ENCODE measurements around the gene CAMK1G. TPM values are rescaled to one million over a fixed set of nuclear protein-coding genes. Genes with fewer than 3 reads are reported as not detected.

Gene CAMK1G
- total and polyA plus RNA-seq, 9 of the 15 experiments (the other 6 are each of a cell fraction or from before 2014, with no cell fraction given): not detected

GRCh38 chr1:209609791-209610630 lies 26.5 kb downstream of the CAMK1G start (continued):
- no peak for TF ChIP-seq THRB (CRISPR knock-in tag; conservative IDR thresholded peaks at IDR 0.05)
- TF ChIP-seq ID3 (CRISPR knock-in tag; IDR thresholded peaks at IDR 0.05): no peak
- no peak for TF ChIP-seq ID3 (tag; IDR thresholded peaks at IDR 0.05)

GRCh38 chr1:209610631-209610905 lies 27.1 kb downstream of the CAMK1G start:
- Histone ChIP-seq H3K4me2 (ENCODE audit: insufficient read depth, low read length) (no peak overlapping the region), H2AFZ (ENCODE audit: low read depth, low read length) (no peak overlapping the region), H3K27ac (ENCODE audit: extremely low read depth, low read depth, low read length) (no peak overlapping the region), H3K27me3 (ENCODE audit: control insufficient read depth in 2 of 2, insufficient read depth in 2 of 2, low read length in 2 of 2) (peaks cover 17 to 77% of the 10 kb centered on the region in 2 experiments; a peak in 4 of 5 replicates), H3K4me3 (no peak overlapping the region), H3K36me3 (ENCODE audit: control insufficient read depth, insufficient read depth, low read length) (no peaks in the 10 kb centered on the region), H3K9me3 (replicated peaks; ENCODE audit: control insufficient read depth, insufficient read depth, low read depth, low read length) (no peaks in the 10 kb centered on the region), H4K20me1 (replicated peaks; ENCODE audit: control insufficient read depth, insufficient read depth, low read length) (no peaks in the 10 kb centered on the region; the same call in 1 of the 2 replicates), H3K9me1 (ENCODE audit: control insufficient read depth, insufficient read depth, low read length) (no peaks in the 10 kb centered on the region), H3K9ac (ENCODE audit: insufficient read depth in 1 of 2, low read depth in 2 of 2, low read length in 2 of 2) (no peak overlapping the region), H3K4me1 (replicated peaks in 1 of 2; ENCODE audit: control insufficient read depth in 2 of 2, insufficient read depth in 2 of 2, low read length in 2 of 2) (no peaks in the 10 kb centered on the region), H3K79me2 (ENCODE audit: control insufficient read depth, insufficient read depth, low read length) (no peaks in the 10 kb centered on the region)
- in situ Hi-C loops (cut with MboI) (no loop called here), intact Hi-C loops (cut with micrococcal nuclease) (no loop called here)
- FAIRE-seq (no peak), ATAC-seq (no peak), DNase-seq (ENCODE audit: extremely low read depth in 1 of 4, low spot score in 3 of 4) (no peak)
- no TSS peak for BruUV-seq (replicated peaks)
- WGBS (ENCODE audit: insufficient coverage, low coverage, missing lambda C conversion rate): 0% methylated on average over 3 of the region's 3 CpGs
- ChIA-PET POLR2A (interaction anchor here (1.2 kb wide), 1 partner anchor 9 kb away, joined by 5 read pairs; no protein-coding TSS in a partner anchor), CTCF (ENCODE audit: low intra/inter-chr PET ratio) (no interaction called here)
- no peak for TF ChIP-seq SIN3A (IDR thresholded peaks at IDR 0.05; ENCODE audit: borderline replicate concordance in 2 of 2, control insufficient read depth in 1 of 2, low read depth in 2 of 2, low read length in 2 of 2)
- TF ChIP-seq CBX5 (IDR thresholded peaks at IDR 0.05; ENCODE audit: borderline replicate concordance, low read depth): no peak
- no peak for TF ChIP-seq CUX1 (CRISPR knock-in tag; IDR thresholded peaks at IDR 0.05)
- TF ChIP-seq ZBTB2 (IDR thresholded peaks at IDR 0.05): no peak
- TF ChIP-seq BDP1 (IDR thresholded peaks at IDR 0.05; ENCODE audit: insufficient read depth, insufficient read length): no peak
- TF ChIP-seq ZNF263 (CRISPR knock-in tag; IDR thresholded peaks at IDR 0.05; ENCODE audit: borderline replicate concordance): no peak
- no peak for TF ChIP-seq TCF7L2 (IDR thresholded peaks at IDR 0.05; ENCODE audit: low read depth, low read length)
